KOPT-K1 (cell line): ENCODE results near the gene PYGB.

Source experiments
- H3K27ac ChIP-seq: fragments of 200-600 bp; sonication (generic); 2 replicates; pipeline ENCODE4 v1.5.1; 2016; ENCODE audit warnings: antibody characterized with exemption, mild to moderate bottlenecking, low read depth, low read length; ENCODE audit not compliant: poor library complexity, severe bottlenecking
- H3K36me3 ChIP-seq: fragments of 200-600 bp; sonication (generic); 2 replicates; pipeline ENCODE4 v1.5.1; 2017; ENCODE audit warnings: antibody characterized with exemption, mild to moderate bottlenecking, low read length, moderate library complexity; ENCODE audit not compliant: insufficient read depth
- H3K9me3 ChIP-seq: fragments of 200-600 bp; sonication (generic); 2 replicates; pipeline ENCODE4 v1.5.1; 2017; ENCODE audit warnings: antibody characterized with exemption, low read length, mild to moderate bottlenecking; ENCODE audit not compliant: insufficient read depth, poor library complexity, severe bottlenecking

The PYGB gene

DNA sequence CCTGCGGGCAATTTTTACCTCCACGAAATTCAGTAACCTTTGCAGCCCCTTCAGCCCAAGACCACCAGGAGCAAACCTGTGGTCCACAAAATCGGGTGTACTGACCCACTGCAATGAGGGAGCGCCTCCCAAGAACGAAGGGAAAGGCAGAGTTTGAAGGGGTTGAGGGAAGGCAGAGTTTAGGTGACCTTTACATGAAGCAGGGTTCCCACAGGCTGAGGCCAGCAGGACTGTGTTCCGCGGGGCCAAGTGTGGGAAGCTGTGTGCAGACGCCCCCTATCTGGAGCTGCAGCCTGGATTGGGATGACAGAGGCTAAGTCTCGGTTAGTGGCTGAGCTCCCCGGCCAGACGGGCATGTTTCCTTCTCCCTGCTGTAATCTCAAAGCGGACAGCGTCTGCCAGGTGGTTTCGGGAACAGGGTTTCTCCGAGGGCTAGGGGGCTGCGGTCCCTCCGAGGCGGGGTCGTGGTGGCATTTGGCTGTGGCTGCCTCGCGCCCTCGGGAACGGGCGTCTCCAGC is 826 bp upstream of the PYGB start:
- Histone ChIP-seq H3K9me3 (no peaks in the 10 kb centered on the region), H3K36me3 (peaks cover 7% of the 10 kb centered on the region; the same call in 1 of the 2 replicates), H3K27ac (no peak overlapping the region)

DNA sequence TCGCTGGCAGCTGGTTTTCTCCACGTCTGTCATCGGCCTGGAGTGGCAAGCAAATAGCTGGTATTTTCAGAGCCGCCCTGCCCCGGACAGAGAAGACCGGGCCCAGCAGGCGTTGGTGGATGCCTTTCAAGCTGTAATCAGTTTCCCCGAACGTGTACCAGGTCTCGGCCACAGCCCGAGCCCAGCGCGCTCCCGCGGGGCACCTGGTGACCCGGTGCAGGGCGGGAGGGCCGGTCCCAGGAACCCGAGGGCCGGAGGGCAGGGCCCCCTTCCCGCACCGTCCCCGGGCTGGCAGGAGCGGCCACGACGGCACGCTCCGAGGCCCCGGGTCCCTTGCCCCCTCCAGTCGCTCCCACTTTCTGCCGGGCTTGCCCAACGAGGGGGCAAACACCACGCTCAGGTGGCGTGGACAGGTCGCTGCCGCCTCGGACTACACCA is 348 bp upstream of the PYGB start:
- H3K36me3 ChIP-seq = peaks cover 7% of the 10 kb centered on the region; the same call in 1 of the 2 replicates
- H3K27ac ChIP-seq = no peak overlapping the region

DNA sequence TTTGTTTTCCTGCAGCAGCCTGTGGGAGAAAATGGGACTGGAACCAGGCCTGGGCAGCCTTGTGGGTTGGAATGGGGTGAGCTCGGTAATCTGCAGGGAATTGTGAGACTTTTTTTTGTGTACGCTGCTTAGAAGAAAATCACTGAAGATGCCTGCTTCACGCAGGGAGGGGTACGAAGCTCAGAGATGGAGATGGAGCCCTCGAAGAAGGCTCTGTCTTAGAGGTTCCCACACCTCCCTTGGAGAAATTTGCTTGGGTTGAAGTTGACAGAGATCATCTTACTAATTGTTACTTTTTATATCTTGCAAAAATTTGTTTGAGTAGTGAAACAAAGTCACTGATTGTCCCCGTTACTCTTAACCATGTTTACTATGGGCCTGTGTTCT is 894 bp downstream of the PYGB start:
- Histone ChIP-seq H3K36me3 (peaks cover 7% of the 10 kb centered on the region; the same call in 1 of the 2 replicates), H3K9me3 (no peaks in the 10 kb centered on the region), H3K27ac (peak overlapping the region; percentile 81)

More for the DNA sequence above, 348 bp upstream of the PYGB start:
- no peaks in the 10 kb centered on the region for H3K9me3 ChIP-seq

DNA sequence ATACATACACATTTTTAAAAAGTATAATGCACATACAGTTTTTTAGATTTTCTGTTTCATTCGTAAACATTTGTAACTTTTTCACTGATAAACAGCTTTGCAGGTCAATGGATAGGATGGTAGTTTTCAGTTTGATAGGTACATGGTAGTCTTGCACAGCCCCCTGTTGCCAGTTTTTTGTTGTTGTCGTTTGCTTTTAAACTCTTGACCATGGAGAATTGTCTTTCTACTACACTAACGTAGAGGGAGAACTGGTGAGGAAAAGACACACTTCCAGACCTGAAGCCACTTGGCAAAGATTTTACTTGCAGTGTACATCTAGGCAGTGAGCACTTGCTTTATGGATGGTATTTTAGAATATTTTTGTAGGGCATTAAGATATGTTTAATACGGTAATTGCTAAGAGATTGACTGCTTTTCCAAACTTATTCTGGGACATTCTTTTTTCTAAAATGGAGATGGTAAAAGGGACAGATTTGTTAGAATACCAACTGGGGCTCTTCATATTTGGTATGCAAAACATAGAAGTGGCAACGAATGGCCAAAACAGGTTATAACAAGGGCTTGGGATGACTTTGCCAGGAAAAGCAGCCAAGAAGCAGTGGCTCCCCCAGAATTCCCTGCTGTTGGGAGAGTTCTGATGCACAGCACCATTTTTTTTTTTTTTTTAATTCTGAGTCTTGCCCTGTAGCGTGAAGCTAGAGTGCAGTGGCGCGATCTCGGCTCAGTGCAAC is 1.5 kb downstream of the PYGB start:
- Histone ChIP-seq H3K27ac (no peak overlapping the region), H3K36me3 (peaks cover 7% of the 10 kb centered on the region; the same call in 1 of the 2 replicates), H3K9me3 (no peaks in the 10 kb centered on the region)

DNA sequence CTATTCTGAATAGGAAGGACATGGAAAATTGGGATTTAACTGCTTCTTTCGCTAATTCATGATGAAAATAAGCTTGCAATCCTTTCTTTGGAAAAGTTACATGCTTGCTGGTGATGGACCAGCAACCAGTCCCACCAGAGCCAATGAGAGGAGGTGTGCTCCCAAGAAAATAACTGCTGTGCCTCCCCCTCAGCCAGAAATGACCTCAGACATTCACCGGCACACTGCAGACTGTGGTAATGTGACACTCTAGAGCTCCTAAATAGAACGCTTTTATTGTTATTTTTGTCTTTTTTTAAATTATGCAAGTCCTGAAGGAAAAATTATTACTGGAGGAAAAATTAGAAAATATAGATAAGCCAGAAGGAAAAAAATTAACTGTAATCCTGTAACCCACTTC is 2.6 kb downstream of the PYGB start:
- Histone ChIP-seq H3K27ac (no peak overlapping the region), H3K9me3 (no peaks in the 10 kb centered on the region), H3K36me3 (peaks cover 12% of the 10 kb centered on the region; the same call in 1 of the 2 replicates)

DNA sequence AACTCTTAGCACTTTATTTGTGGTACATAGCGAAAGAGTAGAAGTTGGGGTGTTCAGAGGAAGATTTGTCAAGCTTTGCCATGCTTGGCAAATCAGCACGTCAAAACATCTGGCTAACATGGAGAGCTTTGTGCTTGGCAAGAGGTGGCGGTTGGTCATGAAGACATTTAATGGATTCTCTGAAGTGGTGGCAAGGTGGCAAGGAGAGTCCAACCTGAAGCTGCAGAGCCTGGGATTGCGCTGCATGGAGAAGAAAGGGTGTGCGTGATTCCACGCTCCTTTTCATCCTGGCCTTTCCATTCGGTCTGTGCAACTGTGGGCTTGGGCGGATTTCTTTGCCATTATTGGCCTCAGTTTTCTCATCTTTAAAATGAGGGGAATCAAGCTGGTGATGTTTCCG is 3.1 kb downstream of the PYGB start:
- Histone ChIP-seq H3K9me3 (no peaks in the 10 kb centered on the region), H3K27ac (no peak overlapping the region), H3K36me3 (peaks cover 13% of the 10 kb centered on the region; the same call in 1 of the 2 replicates)

DNA sequence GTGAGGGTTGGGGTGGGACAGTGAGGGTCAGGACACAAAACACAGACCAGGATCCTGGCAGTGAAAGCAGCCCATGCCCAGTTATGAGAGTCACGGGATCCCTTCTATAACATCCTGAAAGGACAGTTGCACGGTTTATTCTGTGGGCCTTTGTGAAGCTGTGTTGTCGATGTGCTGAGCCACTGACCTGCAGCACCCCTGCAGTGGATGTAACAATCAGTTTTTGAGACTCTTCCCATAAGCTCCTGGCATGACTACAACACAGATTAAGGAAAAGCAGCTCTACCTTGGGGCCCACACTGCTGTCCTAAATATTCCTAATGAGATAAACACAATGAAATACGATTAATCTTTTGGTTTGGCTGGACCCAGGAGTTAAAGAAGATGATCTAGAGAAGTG is 3.7 kb downstream of the PYGB start:
- H3K27ac ChIP-seq = no peak overlapping the region
- peaks cover 13% of the 10 kb centered on the region; the same call in 1 of the 2 replicates for H3K36me3 ChIP-seq

DNA sequence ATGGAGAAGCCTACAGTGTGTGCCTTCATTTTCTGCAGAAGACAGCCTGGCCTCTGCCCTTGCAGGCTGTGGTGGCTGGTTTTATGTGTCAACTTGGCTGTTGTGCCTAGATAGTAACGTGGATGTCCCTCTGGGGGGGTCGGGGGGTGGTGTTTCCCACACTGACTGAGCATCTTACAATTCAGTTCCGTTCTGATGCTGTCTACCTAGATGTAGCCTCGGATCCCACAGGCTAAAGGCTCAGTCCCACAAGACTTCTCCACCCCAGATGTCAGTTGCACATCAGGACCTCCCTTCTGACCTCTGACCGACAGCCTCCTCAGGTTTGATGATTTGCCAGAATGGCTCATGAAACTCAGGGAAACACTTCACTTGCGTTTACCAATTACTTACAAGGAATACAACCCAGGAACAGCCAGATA is 4.4 kb downstream of the PYGB start:
- H3K36me3 ChIP-seq = peaks cover 13% of the 10 kb centered on the region; the same call in 1 of the 2 replicates
- no peaks in the 10 kb centered on the region for H3K9me3 ChIP-seq
- no peak overlapping the region for H3K27ac ChIP-seq

More for the DNA sequence above, 3.7 kb downstream of the PYGB start:
- H3K9me3 ChIP-seq = no peaks in the 10 kb centered on the region

DNA sequence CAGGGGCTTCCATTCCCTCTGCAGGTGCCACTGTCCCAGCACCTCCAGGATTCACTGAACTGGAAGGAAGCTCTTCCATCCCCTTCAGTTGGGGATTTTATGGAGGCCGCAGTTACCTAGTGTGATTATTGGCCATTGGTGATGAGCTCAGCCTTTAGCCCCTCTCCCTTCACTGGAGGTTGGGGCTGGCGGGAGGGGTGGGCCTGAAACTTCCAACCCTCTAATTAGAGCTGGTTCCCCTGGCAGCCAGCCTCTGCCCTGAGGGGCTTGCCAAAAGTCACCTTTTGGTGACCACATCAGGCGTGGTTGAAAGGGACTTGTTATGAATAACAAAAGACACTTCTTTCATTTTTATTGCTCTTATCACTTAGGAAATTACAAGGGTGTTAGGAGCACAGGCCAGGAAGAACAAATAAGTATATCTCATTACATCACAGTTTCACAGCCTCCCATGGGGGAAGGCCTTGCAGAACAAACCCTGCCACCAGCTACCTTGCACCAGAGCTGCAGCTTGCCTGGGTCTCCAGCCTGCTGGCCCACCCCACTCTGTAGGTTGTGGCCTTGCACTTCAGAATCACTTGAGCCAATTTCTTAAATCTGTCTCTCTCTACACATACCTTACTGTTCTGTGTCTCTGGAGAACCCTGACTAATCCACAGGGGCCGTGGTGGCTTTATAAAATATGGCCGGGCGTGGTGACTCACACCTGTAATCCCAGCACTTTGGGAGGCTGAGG is 5.0 kb downstream of the PYGB start:
- no peak overlapping the region for H3K27ac ChIP-seq
- peaks cover 13% of the 10 kb centered on the region; the same call in 1 of the 2 replicates for H3K36me3 ChIP-seq
- no peaks in the 10 kb centered on the region for H3K9me3 ChIP-seq

DNA sequence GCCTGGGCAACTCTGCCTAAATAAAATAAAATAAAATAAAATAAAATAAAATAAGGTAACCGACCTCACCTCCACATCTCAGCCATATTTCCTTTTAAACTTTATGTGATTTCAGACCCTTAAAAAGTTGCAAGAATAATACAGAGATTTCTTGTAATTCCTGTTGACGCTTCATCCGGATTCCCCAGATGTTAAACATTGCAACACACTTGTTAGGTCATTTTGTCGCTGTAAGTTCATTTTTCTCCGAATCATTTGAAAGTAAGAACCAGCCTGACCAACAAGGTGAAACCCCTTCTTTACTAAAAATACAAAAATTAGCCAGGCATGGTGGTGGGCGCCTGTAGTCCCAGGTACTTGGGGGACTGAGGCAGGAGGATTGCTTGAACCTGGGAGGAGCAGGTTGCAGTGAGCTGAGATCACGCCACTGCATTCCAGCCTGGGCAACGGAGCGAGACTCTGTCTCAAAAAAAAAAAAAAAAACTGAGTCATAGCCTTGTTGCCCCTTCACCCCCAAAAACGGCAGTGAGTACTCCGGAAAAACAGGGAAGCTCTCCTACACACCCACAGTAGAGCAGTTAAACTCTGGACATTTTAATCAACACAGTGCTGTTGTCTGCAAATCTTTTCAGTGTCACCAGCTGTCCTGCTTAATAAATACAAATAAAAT is 5.9 kb downstream of the PYGB start:
- H3K9me3 ChIP-seq = no peaks in the 10 kb centered on the region
- H3K27ac ChIP-seq = no peak overlapping the region
- peaks cover 13% of the 10 kb centered on the region; the same call in 1 of the 2 replicates for H3K36me3 ChIP-seq

DNA sequence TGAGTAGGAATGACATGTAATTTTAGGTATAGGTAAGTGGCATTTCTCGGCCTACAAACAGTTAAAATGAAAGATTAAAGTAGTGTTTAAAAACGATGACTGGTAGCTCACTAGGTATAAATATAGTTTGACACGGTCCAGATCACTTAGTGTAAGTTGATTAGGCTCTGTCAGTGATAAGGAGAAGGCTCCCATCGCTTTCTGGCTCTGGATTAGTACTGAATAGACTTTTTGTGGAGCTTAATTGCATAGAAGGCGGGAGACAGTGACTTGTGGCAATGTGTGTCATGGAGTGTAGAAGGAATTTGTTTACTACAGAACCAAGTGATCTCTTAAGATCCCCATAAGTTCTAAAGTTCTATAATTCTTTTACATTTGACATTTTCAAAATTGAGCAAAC is 6.7 kb downstream of the PYGB start:
- Histone ChIP-seq H3K9me3 (no peaks in the 10 kb centered on the region), H3K36me3 (peaks cover 13% of the 10 kb centered on the region; the same call in 1 of the 2 replicates), H3K27ac (no peak overlapping the region)

DNA sequence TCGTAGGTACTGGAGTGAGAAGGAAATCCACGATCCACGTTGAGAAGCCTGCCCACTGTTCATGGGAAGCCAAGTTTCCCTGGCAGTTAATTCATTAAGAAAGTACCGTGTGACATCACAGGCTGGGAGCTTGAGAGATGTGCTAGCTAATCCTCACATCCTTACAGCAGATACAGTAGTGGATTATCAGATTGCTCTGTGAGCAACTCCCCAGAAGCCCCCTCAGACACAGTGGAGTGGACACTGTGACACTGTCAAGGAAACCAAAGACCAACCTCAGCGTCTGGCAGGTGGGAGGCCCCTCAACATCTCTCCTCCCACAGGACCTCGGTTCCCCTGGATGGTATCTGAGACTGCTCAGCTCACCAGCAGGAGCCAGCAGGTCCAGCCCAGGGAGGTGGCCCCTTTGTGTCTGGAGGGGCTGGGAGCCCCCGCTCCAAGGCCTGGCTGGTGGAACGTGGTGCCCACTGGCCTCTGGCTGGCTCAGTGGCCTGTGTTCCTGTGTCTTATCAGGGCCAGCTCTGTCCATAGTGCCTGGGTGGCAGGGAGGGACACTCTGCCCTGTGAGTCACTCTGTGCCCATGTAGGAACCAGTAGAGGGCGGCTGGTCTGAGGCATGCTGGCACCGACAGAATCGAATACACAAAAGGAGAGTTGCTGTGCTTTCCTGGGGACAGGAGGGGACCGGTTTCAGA is 7.2 kb downstream of the PYGB start:
- Histone ChIP-seq H3K36me3 (peaks cover 13% of the 10 kb centered on the region; the same call in 1 of the 2 replicates), H3K9me3 (no peaks in the 10 kb centered on the region), H3K27ac (no peak overlapping the region)

DNA sequence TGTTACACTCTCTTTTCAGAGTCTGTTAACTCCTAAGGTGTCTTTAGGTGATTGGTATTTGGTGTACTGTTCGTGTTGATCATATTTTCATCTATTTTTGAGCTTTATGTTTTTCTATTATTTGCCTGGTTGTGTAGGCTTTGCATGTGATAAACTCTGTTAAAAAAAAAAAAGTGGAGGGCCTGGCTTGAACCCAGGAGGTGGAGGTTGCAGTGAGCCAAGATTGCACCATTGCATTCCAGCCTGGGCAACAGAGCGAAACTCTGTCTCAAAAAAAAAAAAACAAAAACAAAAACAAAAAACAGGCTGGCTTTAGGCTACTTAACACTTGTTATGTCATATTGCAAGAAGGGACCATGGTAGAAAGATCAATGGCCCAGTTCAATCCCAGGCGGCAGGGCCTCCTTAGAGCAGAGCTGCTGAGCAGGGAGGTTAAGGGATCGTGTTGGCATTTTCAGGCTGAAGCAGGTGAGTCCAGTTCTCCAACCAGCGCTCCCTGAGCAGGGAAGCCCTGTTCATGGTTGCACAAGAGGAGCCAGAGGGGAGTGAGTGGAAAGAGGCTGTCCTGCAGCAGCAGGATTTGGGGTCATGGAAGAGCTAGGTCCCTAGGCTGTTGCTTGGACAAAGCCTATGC is 8.5 kb downstream of the PYGB start:
- Histone ChIP-seq H3K9me3 (no peaks in the 10 kb centered on the region), H3K36me3 (peaks cover 15% of the 10 kb centered on the region), H3K27ac (no peak overlapping the region)

DNA sequence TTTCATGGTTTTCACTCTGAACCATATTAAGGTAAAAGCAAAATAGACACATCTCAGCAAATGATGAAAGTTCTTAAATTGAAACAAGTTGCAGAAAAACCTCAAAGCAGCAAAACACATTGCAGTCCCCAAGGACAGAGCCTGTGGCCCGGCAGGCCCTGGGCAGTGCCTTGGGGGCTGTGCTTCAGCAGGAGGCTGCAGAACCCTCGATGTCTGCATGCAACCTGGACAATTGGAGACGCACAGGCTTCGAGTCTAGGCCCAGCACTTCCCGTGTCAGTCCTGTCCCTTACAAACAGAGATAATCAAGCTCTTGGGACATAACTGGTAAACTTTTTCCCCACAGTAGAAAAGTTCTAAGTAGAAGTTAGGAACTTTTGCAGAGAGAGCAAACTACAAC is 9.2 kb downstream of the PYGB start:
- H3K36me3 ChIP-seq = peaks cover 14% of the 10 kb centered on the region
- H3K27ac ChIP-seq = no peak overlapping the region
- no peaks in the 10 kb centered on the region for H3K9me3 ChIP-seq
